A549 (cell line): ENCODE results near the gene SPNS2. TPM values are rescaled to one million over a fixed set of nuclear protein-coding genes. Genes with fewer than 3 reads are reported as not detected.

Experiments
- ATAC-seq, 2 experiments: fragments of 200-7000 bp in 1 of 2; fragments of >200 bp in 1 of 2; cut with Nextera tagmentation in 1 of 2; cut with Tn5 transposase in 1 of 2; 3 replicates each; pipeline versions ENCODE4 v1.8.0 to v1.9.1; 2018 to 2020; ENCODE audit warnings: mild to moderate bottlenecking in 1 of 2, moderate library complexity in 1 of 2
- CTCF ChIA-PET: fragments of 300-600 bp; sonication (Branson Sonifier 250); formaldehyde crosslinking; extraction: SDS; loops from one replicate; lab custom pipeline; 2021; ENCODE audit warnings: antibody characterized with exemption, inconsistent platforms; lab: Yijun Ruan, JAX
- POLR2A ChIA-PET: fragments of 350-600 bp; formaldehyde crosslinking; extraction: SDS; loops from one replicate; lab custom pipeline; 2021; ENCODE audit warnings: antibody characterized with exemption, inconsistent platforms; lab: Yijun Ruan, JAX
- DNase-seq, 2 experiments: peaks; one replicate each; pipeline versions ENCODE4 v3.0.0 to v3.0.0-alpha.2; 2011 to 2016; ENCODE audit warnings: low read depth in 1 of 2, low spot score in 1 of 2
- FAIRE-seq: peaks from 2 replicates; lab custom pipeline; 2011; peaks lifted over from hg19 to GRCh38; lab: Jason Lieb, UNC
- H3K27ac ChIP-seq, 2 experiments: fragments of >200 bp; sonication (Bioruptor Twin); formaldehyde crosslinking; 3 replicates each; pipeline ENCODE4 v1.5.1; 2016 to 2017
- H3K4me1 ChIP-seq: fragments of >200 bp; sonication (Bioruptor Twin); formaldehyde crosslinking; 3 replicates; pipeline ENCODE4 v1.6.1; 2016
- H3K4me2 ChIP-seq: fragments of >200 bp; sonication (Bioruptor Twin); formaldehyde crosslinking; 3 replicates; pipeline ENCODE4 v1.6.1; 2016
- H3K4me3 ChIP-seq: fragments of >200 bp; sonication (Bioruptor Twin); formaldehyde crosslinking; 3 replicates; pipeline ENCODE4 v1.5.1; 2016
- H3K9me3 ChIP-seq: fragments of >200 bp; sonication (Bioruptor Twin); formaldehyde crosslinking; 3 replicates; pipeline ENCODE4 v1.6.1; 2016
- CBX2 ChIP-seq: fragments of 200-600 bp; sonication (generic); IDR thresholded peaks from 2 replicates; pipeline ENCODE4 v1.6.1; 2016; ENCODE audit warnings: low read depth, mild to moderate bottlenecking, borderline replicate concordance
- E2F6 ChIP-seq: IDR thresholded peaks from 2 replicates; pipeline ENCODE4 v1.6.1; 2012; ENCODE audit warnings: low read depth, borderline replicate concordance
- EHF ChIP-seq: fragments of 250-450 bp; sonication (Bioruptor Pico); IDR thresholded peaks from 2 replicates; pipeline ENCODE4 v1.5.0; 2020; ENCODE audit warnings: mild to moderate bottlenecking
- FOSB ChIP-seq: fragments of 250-450 bp; sonication (Bioruptor Pico); IDR thresholded peaks from 2 replicates; pipeline ENCODE4 v1.5.0; 2020; ENCODE audit warnings: mild to moderate bottlenecking, moderate library complexity
- FOXS1 ChIP-seq: fragments of 250-450 bp; sonication (Bioruptor Pico); IDR thresholded peaks from 2 replicates; pipeline ENCODE4 v1.5.0; 2020; ENCODE audit warnings: mild to moderate bottlenecking, moderate library complexity
- HEYL ChIP-seq: fragments of 250-450 bp; sonication (Bioruptor Pico); IDR thresholded peaks from 2 replicates; pipeline ENCODE4 v1.8.0; 2021; ENCODE audit warnings: mild to moderate bottlenecking, moderate library complexity
- HMGXB4 ChIP-seq: fragments of 250-450 bp; sonication (Bioruptor Pico); IDR thresholded peaks from 2 replicates; pipeline ENCODE4 v1.5.0; 2021; ENCODE audit warnings: mild to moderate bottlenecking, moderate library complexity, borderline replicate concordance
- HOXA7 ChIP-seq: fragments of 250-450 bp; sonication (Bioruptor Pico); IDR thresholded peaks from 2 replicates; pipeline ENCODE4 v1.5.0; 2020; ENCODE audit warnings: mild to moderate bottlenecking, moderate library complexity
- HOXB5 ChIP-seq: fragments of 250-450 bp; sonication (Bioruptor Pico); IDR thresholded peaks from 2 replicates; pipeline ENCODE4 v1.5.0; 2020; ENCODE audit warnings: mild to moderate bottlenecking, moderate library complexity
- JUNB ChIP-seq: fragments of >200 bp; sonication (Bioruptor Twin); formaldehyde crosslinking; IDR thresholded peaks from 2 replicates; pipeline ENCODE4 v1.6.1; 2016
- KDM5A ChIP-seq: fragments of 200-600 bp; sonication (generic); IDR thresholded peaks from 2 replicates; pipeline ENCODE4 v1.6.1; 2016; ENCODE audit warnings: antibody characterized with exemption, mild to moderate bottlenecking
- MAFK ChIP-seq: fragments of 450-650 bp; IDR thresholded peaks from 2 replicates; pipeline ENCODE4 v1.6.1; 2014; ENCODE audit not compliant: partially characterized antibody
- PBX3 ChIP-seq: IDR thresholded peaks from 2 replicates; pipeline ENCODE4 v1.6.1; 2012
- RFX5 ChIP-seq: fragments of 450-650 bp; IDR thresholded peaks from 2 replicates; pipeline ENCODE4 v1.7.1; 2014; ENCODE audit warnings: antibody characterized with exemption, mild to moderate bottlenecking, moderate library complexity
- SREBF2 ChIP-seq: fragments of 450-650 bp; IDR thresholded peaks from 2 replicates; pipeline ENCODE4 v1.6.1; 2014; ENCODE audit warnings: mild to moderate bottlenecking, moderate library complexity
- TFCP2L1 ChIP-seq: fragments of 250-450 bp; sonication (Bioruptor Pico); IDR thresholded peaks from 2 replicates; pipeline ENCODE4 v1.5.0; 2021; ENCODE audit warnings: mild to moderate bottlenecking
- ZNF302 ChIP-seq: fragments of 250-450 bp; sonication (Bioruptor Pico); IDR thresholded peaks from 2 replicates; pipeline ENCODE4 v1.9.0; 2021; ENCODE audit warnings: inconsistent platforms, mild to moderate bottlenecking, moderate library complexity
- WGBS: methylation state at CpG from one replicate; pipeline ENCODE4 v1.1.6; 2017; ENCODE audit errors: missing lambda C conversion rate; 5-methylcytosine and 5-hydroxymethylcytosine counted together
- polyA plus RNA-seq, 4 experiments: library from polyadenylated mRNA; depleted of rRNA in 3 of 4; stranded (reverse); fragments of >200 nt; fragmentation: RNase III in 1 of 4; extraction: RNeasy Plus Mini Kit Qiagen cat#74134 plus additional on column Dnase treatment in 1 of 4; gene quantifications; 2 replicates in 3 of 4; 3 replicates in 1 of 4; pipeline ENCODE4 v1.2.3, GENCODE V29; 2011 to 2017
- TF ChIP-seq, protein P1 (sequence below): fragments of 150-350 bp; IDR thresholded peaks from 2 replicates; pipeline ENCODE4 v1.6.1; 2014; ENCODE audit warnings: low read depth, mild to moderate bottlenecking, low read length
- TF ChIP-seq, protein P2 (sequence below): fragments of >200 bp; sonication (Bioruptor Twin); formaldehyde crosslinking; IDR thresholded peaks from 3 replicates; pipeline ENCODE4 v1.6.1; 2016
- TF ChIP-seq, protein P3 (sequence below): IDR thresholded peaks from 2 replicates; pipeline ENCODE4 v1.6.1; 2012
- TF ChIP-seq, protein P4 (sequence below): fragments of >200 bp; sonication (Bioruptor Twin); formaldehyde crosslinking; IDR thresholded peaks from 3 replicates; pipeline ENCODE4 v1.5.1; 2016

Gene SPNS2
- polyA plus RNA-seq, 2 of the 4 experiments (the other 2 are of a cell fraction) = 0.27 to 0.46 TPM

GRCh38 chr17:4540687-4541327, 42.1 kb downstream of the SPNS2 start:
- ATAC-seq (no peak), FAIRE-seq (no peak), DNase-seq (no peak)
- no peak overlapping the region for H3K4me3 ChIP-seq
- POLR2A ChIA-PET = no interaction called here
- no peak overlapping the region for H3K4me2 ChIP-seq
- 93% methylated on average over 14 of the region's 15 CpGs for WGBS
- TF ChIP-seq HOXB5 (CRISPR knock-in tag) = no peak
- no peak for TF ChIP-seq SREBF2
- no peak for TF ChIP-seq JUNB
- no peak for TF ChIP-seq E2F6
- TF ChIP-seq CBX2 = no peak
- TF ChIP-seq EHF (CRISPR knock-in tag) = no peak
- no peak for TF ChIP-seq RFX5
- no peak for TF ChIP-seq PBX3
- no peak for TF ChIP-seq HOXA7 (CRISPR knock-in tag)
- no peak for TF ChIP-seq FOXS1
- no peak for TF ChIP-seq FOSB (CRISPR knock-in tag)
- TF ChIP-seq HMGXB4 (CRISPR knock-in tag) = no peak
- TF ChIP-seq, protein P1, sequence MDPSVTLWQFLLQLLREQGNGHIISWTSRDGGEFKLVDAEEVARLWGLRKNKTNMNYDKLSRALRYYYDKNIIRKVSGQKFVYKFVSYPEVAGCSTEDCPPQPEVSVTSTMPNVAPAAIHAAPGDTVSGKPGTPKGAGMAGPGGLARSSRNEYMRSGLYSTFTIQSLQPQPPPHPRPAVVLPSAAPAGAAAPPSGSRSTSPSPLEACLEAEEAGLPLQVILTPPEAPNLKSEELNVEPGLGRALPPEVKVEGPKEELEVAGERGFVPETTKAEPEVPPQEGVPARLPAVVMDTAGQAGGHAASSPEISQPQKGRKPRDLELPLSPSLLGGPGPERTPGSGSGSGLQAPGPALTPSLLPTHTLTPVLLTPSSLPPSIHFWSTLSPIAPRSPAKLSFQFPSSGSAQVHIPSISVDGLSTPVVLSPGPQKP = no peak
- TF ChIP-seq HEYL (CRISPR knock-in tag) = no peak
- TF ChIP-seq TFCP2L1 (CRISPR knock-in tag) = no peak
- TF ChIP-seq KDM5A = no peak
- no peak for TF ChIP-seq ZNF302
- TF ChIP-seq, protein P2, sequence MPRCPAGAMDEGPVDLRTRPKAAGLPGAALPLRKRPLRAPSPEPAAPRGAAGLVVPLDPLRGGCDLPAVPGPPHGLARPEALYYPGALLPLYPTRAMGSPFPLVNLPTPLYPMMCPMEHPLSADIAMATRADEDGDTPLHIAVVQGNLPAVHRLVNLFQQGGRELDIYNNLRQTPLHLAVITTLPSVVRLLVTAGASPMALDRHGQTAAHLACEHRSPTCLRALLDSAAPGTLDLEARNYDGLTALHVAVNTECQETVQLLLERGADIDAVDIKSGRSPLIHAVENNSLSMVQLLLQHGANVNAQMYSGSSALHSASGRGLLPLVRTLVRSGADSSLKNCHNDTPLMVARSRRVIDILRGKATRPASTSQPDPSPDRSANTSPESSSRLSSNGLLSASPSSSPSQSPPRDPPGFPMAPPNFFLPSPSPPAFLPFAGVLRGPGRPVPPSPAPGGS = no peak
- no peak for TF ChIP-seq MAFK
- TF ChIP-seq, protein P3, sequence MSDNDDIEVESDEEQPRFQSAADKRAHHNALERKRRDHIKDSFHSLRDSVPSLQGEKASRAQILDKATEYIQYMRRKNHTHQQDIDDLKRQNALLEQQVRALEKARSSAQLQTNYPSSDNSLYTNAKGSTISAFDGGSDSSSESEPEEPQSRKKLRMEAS = no peak
- H3K4me1 ChIP-seq = no peaks in the 10 kb centered on the region
- CTCF ChIA-PET = interaction anchor here (0.7 to 13.0 kb wide), 9 partner anchors 8 to 120 kb away, joined by 3 to 99 read pairs (median 4); no protein-coding TSS in a partner anchor
- no peak overlapping the region for H3K27ac ChIP-seq
- no peaks in the 10 kb centered on the region for H3K9me3 ChIP-seq

DNA sequence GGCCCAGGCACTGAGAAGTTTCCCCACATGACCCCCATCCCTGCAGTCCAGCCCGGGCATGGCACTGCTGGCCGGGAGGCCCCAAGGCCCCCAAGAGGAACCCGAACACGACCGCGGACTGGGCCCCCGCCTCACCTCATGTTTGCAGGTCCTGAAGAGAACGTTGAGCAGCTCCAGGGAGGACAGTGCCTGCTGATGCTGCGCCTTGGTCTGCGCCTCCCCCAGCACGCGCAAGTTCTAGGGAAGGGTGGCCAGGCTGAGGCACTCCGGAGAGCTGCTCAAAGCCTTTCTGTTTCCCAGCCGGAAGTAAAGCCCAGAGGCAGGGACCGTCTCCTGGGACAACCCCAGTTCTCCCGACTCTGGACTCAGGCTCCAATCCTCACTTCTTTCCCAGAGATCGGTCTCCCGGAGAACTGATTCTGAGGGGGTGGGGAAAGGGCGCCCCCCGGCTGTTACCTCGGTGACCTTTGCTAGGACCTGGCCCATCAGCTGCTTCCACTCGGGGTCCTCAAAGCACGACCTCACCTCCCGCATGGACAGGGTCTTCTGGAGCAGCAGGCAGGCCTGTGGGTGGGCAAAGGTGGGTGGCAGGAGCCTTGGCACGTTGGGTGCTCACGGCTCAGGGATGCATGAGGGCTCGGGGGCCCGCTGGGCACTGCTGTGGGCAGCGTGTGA, 42.8 kb downstream of the SPNS2 start:
- FAIRE-seq (no peak), ATAC-seq (no peak), DNase-seq (no peak)
- CTCF ChIA-PET = interaction anchor here (0.9 to 13.0 kb wide), 12 partner anchors 8 to 347 kb away, joined by 3 to 99 read pairs (median 4); no protein-coding TSS in a partner anchor
- WGBS = 92% methylated on average over 25 of the region's 29 CpGs
- POLR2A ChIA-PET = interaction anchor here (1.2 kb wide), 1 partner anchor 10 kb away, joined by 3 read pairs; no protein-coding TSS in a partner anchor
- no peak overlapping the region for H3K4me3 ChIP-seq
- no peak overlapping the region for H3K4me2 ChIP-seq
- H3K9me3 ChIP-seq = no peaks in the 10 kb centered on the region
- no peak overlapping the region for H3K27ac ChIP-seq
- no peak for TF ChIP-seq HOXB5 (CRISPR knock-in tag)
- TF ChIP-seq, protein P4, sequence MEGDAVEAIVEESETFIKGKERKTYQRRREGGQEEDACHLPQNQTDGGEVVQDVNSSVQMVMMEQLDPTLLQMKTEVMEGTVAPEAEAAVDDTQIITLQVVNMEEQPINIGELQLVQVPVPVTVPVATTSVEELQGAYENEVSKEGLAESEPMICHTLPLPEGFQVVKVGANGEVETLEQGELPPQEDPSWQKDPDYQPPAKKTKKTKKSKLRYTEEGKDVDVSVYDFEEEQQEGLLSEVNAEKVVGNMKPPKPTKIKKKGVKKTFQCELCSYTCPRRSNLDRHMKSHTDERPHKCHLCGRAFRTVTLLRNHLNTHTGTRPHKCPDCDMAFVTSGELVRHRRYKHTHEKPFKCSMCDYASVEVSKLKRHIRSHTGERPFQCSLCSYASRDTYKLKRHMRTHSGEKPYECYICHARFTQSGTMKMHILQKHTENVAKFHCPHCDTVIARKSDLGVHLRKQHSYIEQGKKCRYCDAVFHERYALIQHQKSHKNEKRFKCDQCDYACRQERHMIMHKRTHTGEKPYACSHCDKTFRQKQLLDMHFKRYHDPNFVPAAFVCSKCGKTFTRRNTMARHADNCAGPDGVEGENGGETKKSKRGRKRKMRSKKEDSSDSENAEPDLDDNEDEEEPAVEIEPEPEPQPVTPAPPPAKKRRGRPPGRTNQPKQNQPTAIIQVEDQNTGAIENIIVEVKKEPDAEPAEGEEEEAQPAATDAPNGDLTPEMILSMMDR = peak; percentile 17; the same call in 1 of the 3 replicates
- H3K4me1 ChIP-seq = no peaks in the 10 kb centered on the region
